HG02885 (cell line): Measurements from ENCODE around the gene SETD3.

Experiments
- ATAC-seq: cut with Tn5 transposase; IDR thresholded peaks from one replicate; pipeline ENCODE4 v1.9.1; 2021; ENCODE audit warnings: mild to moderate bottlenecking; ENCODE audit not compliant: unreplicated experiment, poor library complexity

The SETD3 gene

GRCh38 chr14:99427632-99428300 lies 52.9 kb downstream of the SETD3 start:
- ATAC-seq, result no peak

GRCh38 chr14:99426813-99427346 lies 53.8 kb downstream of the SETD3 start:
- ATAC-seq, result no peak

GRCh38 chr14:99426265-99426664 lies 54.4 kb downstream of the SETD3 start:
- ATAC-seq, result no peak

- ATAC-seq, result no peak
Measured at GRCh38 chr14:99425272-99425681, 55.4 kb downstream of the SETD3 start.

- no peak for ATAC-seq
Measured at GRCh38 chr14:99424306-99424877, 56.3 kb downstream of the SETD3 start.

- ATAC-seq, result no peak
Measured at GRCh38 chr14:99423434-99423833, 57.2 kb downstream of the SETD3 start.

- ATAC-seq, result no peak
Measured at GRCh38 chr14:99422228-99423010, 58.2 kb downstream of the SETD3 start.

- ATAC-seq, result no peak
Measured at GRCh38 chr14:99420711-99421110, 59.9 kb downstream of the SETD3 start.

- ATAC-seq, result no peak
Measured at GRCh38 chr14:99419905-99420304, 60.8 kb downstream of the SETD3 start.

GRCh38 chr14:99418242-99418641 lies 62.4 kb downstream of the SETD3 start:
- ATAC-seq, result no peak

GRCh38 chr14:99416909-99417308 lies 63.8 kb downstream of the SETD3 start:
- no peak for ATAC-seq

GRCh38 chr14:99415496-99416281 lies 65.0 kb downstream of the SETD3 start:
- peak; percentile 91 for ATAC-seq

GRCh38 chr14:99413911-99414310 lies 66.7 kb downstream of the SETD3 start:
- no peak for ATAC-seq

GRCh38 chr14:99413172-99413571 lies 67.5 kb downstream of the SETD3 start:
- no peak for ATAC-seq

- ATAC-seq, result no peak
Measured at GRCh38 chr14:99412117-99413061, 68.3 kb downstream of the SETD3 start.

- no peak for ATAC-seq
Measured at GRCh38 chr14:99410019-99410418, 70.6 kb downstream of the SETD3 start.

- ATAC-seq, result no peak
Measured at GRCh38 chr14:99408971-99409289, 71.7 kb downstream of the SETD3 start.

- ATAC-seq, result no peak
Measured at GRCh38 chr14:99408286-99408970, 72.2 kb downstream of the SETD3 start.

GRCh38 chr14:99407416-99407815 lies 73.2 kb downstream of the SETD3 start:
- no peak for ATAC-seq
